H7 (cell line): Measurements from ENCODE around the gene HOXB4. TPM values are rescaled to one million over a fixed set of nuclear protein-coding genes. Genes with fewer than 3 reads are reported as not detected.

Source experiments
- DNase-seq: peaks from one replicate; pipeline ENCODE4 v3.0.0; 2012
- H3K27me3 ChIP-seq: 2 replicates; pipeline ENCODE4 v1.6.0; 2011; ENCODE audit warnings: mild to moderate bottlenecking, low read length; ENCODE audit not compliant: control insufficient read depth, insufficient read depth
- H3K36me3 ChIP-seq: replicated peaks from 2 replicates; pipeline ENCODE4 v1.5.1; 2011; ENCODE audit warnings: low read length; ENCODE audit not compliant: control insufficient read depth, insufficient read depth
- H3K4me3 ChIP-seq: 2 replicates; pipeline ENCODE4 v1.5.1; 2011; ENCODE audit warnings: low read depth, mild to moderate bottlenecking, control low read depth, low read length, moderate library complexity; ENCODE audit not compliant: insufficient read depth
- total RNA-seq: library from RNA; depleted of rRNA; stranded (reverse); fragments of >200 nt; shearing (Covaris generic); gene quantifications from 2 replicates; pipeline ENCODE4 v1.2.3, GENCODE V29; 2014

The HOXB4 gene
- total RNA-seq, 1 experiment from 2014 or later: 0.03 TPM

DNA sequence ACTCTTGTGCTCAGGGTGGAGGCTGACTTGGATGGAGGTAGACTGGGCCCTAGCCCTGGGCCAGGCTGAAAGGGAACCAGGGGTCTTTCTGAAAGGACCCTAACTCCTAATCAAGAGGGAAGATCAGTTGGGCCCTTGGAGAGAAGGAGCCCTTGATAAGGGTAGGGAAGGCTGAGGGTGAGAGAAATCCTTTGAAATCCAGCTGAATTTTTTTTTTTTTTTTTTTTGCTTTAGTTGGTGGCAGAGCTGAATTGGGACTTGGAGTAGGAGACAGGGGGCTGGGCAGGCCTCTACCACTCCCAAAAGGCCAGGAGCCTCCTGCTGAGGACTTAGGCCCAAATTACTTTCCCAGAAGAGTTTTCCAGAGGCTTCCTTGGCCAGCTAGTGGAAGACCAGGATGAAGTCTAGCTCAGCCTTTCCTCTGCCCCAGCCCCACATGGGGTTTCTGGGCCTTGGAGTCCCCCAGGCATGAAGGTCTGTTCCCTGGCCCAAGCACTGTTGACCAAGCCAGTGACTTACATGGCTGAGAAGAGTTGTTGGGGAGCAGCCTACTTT is 12.5 kb upstream of the HOXB4 start:
- DNase-seq: no peak
- Histone ChIP-seq H3K4me3 (no peak overlapping the region), H3K27me3 (peaks cover 99% of the 10 kb centered on the region), H3K36me3 (no peaks in the 10 kb centered on the region)

DNA sequence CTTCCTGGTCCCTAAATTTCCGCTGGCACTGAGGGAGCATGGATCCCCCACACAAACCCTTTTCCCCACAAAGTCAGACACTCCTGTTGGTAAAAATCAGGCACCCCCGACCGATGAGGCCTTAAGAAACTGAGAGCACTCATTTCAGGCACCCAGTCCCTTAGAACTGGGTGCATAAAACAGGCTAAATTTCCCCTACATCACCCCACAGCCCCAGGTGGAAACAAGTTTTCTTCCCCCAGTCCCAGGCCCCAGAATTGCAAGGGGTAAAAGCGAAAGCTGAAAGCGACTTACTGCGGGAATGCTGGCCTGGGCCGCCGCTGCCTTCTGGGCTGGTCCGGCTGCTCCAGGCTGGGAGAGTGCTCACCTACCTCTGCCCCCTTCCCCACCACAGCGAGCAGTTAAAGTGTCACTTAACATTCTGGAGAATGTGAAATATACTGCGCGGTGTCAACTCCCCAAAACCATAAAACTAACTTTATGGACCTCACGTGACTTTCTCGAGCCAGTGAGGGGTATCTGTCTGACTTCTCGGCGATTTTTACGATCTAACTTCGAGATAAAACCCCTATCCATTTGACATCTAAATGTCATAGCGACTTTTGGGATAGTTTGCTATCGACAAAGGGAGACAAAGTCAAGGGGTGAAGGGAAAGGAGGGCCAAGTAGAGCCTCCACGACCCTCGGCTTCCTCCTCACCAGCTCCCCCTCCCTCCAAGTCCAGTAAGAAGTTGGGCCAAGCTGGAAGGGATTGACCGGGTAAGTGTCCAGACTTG is 11.9 kb upstream of the HOXB4 start, which contains the start of gene HOXB3:
Gene HOXB3, minus strand, starts transcription at position 411 of the 776 bp plus-strand sequence. CDS start 37,767 bp downstream, outside the sequence.
- H3K4me3 ChIP-seq: no peak within 1 kb of the TSS
- H3K36me3 ChIP-seq: no peaks in the 10 kb centered on the region
- DNase-seq: no peak
- peaks cover 99% of the 10 kb centered on the region for H3K27me3 ChIP-seq

DNA sequence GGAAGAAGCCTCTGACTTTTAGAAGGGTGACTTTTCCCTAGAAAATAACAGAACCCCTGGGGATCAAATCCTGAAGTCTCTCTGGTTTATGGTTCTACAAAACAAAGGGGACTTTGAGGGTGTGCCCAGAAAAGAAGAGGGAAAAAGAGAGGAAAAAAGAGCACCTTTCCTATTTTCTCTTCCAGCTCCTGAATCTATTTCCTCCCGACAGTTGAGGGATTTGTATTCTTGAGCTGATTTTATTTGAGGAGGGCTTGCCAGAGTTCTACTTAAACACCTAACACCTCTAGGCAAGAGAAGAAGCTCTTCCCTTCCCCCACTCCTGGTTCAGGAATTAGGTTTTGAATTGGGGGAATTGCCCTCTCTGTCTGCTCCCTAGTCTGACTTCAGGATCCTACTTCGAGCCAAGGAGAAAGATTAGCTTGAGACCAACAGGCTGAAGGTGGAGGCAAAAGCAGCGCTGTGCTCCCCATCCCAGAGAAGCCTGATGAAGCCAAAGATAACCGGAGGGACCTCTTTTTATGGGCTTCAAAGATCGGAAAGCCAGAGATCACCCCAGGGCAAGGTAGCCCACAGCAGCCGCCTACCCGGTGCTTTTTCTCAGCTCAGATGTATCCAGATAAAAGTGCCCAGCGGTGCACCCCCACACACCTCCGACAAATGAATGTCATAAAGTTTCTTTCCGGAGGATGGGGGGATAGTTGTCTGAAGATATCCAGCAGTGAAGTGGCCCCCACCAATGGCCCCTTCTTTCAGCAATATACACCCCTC is 11.1 kb upstream of the HOXB4 start:
- Histone ChIP-seq H3K27me3 (peaks cover 99% of the 10 kb centered on the region), H3K4me3 (no peak overlapping the region), H3K36me3 (no peaks in the 10 kb centered on the region)
- DNase-seq: no peak

DNA sequence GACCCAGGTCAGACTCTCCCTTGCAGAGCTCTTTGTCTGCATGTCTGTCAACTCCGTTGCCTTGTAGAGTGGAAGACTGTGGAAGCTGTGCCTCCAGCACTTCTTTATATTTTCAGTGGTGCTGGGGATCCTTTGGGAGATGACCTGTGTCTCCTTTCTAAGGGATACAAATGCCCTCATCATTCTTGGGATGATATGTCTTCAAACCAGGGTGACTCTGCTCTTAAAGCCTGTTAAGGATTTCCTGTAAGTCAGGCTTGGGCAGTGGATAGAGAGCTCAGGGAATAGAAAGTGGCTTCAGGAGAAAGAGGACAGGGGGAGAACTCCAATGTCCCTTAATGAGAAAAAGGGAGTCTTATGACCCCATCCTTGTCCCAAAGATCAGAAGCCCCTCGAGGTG is 10.4 kb upstream of the HOXB4 start:
- DNase-seq: no peak
- no peaks in the 10 kb centered on the region for H3K36me3 ChIP-seq
- H3K4me3 ChIP-seq: no peak overlapping the region
- H3K27me3 ChIP-seq: peaks cover 100% of the 10 kb centered on the region

DNA sequence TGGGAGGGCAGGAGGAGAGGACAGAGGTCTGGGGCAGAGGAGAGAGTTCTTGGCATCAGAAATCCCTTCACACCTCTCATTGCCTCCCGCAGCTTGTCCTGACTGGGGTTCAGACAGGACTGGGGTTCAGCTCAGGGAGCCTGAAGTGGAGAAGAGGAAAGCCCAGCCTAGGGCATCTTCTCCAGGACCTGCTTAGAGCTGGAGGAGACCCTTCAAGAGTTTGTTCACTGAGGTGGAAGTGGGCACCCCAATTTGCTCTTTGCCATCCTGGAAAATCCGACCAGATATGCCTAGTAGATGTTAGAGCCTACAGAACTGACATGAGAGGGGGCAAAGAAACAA is 9.9 kb upstream of the HOXB4 start:
- no peak for DNase-seq
- Histone ChIP-seq H3K27me3 (peaks cover 100% of the 10 kb centered on the region), H3K4me3 (no peak overlapping the region), H3K36me3 (no peaks in the 10 kb centered on the region)

DNA sequence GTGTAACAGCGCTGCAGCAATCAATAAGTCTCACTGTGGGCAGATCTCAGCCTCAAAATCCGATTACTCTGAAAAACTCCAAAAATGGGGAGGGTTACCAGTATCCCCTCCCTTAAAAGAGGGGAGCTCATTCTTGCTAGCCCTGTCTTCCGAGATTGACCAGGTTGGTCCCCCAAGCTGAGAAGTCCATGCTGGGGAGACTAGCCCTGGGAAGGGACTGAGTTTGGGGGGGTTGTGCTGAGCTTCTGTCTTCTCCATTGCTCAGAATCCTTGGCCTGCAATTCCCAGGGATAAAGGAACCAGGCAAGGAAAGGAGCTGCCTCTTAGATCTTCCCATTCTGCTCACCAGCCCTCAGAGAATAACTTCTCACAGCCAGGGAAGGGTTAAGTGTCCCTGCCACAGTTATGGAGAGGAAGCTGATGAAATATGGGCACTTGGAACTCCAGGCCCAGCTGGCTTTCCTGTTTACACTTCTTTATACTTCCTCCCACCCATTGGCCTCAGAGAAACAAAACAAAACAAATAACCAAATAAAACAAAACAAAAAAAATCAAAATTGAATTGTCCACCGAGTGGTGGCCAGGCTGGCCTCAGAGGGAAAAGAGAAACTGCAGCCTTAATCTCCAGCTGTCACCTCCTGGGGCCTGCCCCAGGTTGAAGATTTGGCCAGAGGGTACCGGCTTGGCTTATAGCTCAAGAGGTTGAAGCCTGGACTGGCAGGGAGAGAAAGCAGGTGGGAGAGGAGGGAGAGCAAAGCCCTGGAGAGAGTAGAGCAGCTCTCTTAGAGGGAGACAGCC is 9.3 kb upstream of the HOXB4 start:
- DNase-seq: no peak
- Histone ChIP-seq H3K36me3 (no peaks in the 10 kb centered on the region), H3K4me3 (no peak overlapping the region), H3K27me3 (peaks cover 100% of the 10 kb centered on the region)

DNA sequence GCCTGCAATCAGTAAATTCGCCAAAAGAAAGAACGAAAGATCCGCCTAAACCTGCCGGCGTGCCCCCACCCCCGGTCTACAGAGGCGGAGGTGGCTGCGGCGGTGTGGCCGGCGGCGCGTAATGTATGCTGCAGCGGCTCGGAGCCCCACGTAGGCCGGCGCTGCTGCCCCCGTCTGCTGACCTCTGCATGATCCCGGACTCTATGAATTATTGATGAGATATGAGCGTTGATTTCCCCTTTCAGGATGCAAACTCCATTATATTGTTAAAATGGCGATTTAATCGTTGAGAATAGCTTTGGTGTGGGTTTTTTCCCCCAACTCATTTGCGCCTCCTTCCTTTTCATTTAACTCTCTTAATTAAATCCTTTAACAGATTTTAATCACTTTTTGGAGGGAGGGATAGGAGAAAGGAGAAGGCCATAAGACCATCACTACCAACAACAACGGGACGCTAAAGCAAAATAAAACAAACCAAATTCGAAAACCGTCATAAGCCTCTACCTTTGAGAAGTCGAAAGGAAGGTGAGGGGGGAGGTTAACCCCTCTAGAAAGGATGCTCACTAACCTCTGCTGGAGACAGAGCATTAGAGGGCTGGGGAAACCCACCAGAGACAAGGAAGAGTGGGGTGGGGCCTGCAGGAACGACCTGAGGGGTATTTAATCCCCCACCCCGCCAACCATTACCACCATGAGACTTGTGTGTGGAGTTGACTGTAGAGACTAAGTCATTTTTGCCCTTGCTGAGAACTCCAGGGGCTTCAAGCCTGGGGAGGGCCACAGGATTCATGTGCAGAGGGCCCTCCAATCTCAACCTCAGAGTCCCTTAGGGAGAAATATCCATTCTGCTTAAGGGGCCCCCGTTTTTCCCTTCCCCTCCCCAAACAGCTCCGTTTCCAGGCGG is 8.5 kb upstream of the HOXB4 start:
- no peaks in the 10 kb centered on the region for H3K36me3 ChIP-seq
- H3K27me3 ChIP-seq: peaks cover 100% of the 10 kb centered on the region
- H3K4me3 ChIP-seq: no peak overlapping the region
- DNase-seq: peak; percentile 78

DNA sequence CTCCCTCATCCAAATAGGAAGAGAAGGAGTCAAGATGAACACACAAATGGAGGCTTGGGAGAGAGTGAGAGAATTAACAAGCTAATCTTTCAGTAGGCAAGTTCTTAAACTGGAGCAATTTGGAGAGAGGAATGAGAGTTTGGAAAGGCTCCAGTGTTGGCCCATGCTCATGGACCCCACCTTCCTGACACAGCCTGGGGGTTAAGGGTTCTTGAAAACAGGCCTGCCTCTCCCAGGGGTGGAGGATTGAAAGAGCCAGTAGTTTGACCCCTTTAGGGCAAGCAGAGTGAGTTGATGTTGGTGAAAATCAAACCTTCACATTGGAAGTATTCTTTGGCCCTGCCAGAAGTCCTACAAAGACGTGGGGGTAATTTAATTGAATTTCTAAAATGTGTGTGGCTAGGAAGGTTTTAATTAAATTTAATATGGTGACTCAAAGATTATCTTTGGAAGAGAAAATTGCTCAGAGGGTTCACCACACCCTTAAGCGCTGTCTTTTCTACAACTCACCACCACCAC is 6.1 kb upstream of the HOXB4 start:
- no peaks in the 10 kb centered on the region for H3K36me3 ChIP-seq
- H3K4me3 ChIP-seq: no peak overlapping the region
- DNase-seq: no peak
- H3K27me3 ChIP-seq: peaks cover 100% of the 10 kb centered on the region

DNA sequence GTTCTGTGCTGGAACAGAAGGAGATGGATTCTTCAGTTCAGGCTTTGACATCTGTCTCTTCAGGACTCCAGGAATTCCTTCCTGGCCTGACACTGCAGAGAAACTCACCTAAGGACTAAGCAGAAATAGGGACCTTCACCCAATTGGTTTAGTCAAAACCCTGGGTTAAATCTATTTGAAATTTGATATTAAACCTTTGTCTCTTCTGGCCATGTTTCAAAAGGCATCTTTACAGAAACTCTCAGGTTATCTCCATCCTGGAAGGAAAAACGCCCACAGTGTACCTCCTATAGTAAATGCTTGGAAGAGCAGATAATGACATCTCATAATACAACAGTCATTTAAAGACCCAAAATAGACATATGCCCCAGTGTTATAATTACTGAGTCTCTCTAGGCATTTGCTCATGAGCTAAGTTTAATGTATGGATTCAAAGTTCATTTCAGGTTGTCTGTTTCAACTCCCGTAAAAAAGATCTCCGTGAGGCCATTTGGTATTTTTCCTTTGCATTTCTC is 5.6 kb upstream of the HOXB4 start:
- no peaks in the 10 kb centered on the region for H3K36me3 ChIP-seq
- no peak for DNase-seq
- H3K27me3 ChIP-seq: peaks cover 100% of the 10 kb centered on the region
- no peak overlapping the region for H3K4me3 ChIP-seq

DNA sequence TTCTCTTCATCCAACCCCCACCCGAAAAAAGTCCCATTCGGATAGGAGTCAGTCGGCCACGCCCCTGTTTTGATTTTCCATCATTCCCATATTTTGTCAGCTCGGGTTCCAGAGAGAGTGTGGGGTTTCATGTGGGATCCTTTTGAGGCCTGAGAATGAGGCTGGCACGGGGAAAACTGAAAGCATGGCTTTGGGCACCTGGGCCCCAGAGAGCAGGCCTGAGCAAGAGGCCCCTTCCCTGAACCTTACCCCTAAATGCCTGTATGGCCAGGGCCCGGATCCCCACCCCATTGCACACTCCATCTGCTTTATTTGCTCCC is 4.6 kb upstream of the HOXB4 start:
- H3K4me3 ChIP-seq: no peak overlapping the region
- no peaks in the 10 kb centered on the region for H3K36me3 ChIP-seq
- DNase-seq: no peak
- peaks cover 99% of the 10 kb centered on the region for H3K27me3 ChIP-seq

DNA sequence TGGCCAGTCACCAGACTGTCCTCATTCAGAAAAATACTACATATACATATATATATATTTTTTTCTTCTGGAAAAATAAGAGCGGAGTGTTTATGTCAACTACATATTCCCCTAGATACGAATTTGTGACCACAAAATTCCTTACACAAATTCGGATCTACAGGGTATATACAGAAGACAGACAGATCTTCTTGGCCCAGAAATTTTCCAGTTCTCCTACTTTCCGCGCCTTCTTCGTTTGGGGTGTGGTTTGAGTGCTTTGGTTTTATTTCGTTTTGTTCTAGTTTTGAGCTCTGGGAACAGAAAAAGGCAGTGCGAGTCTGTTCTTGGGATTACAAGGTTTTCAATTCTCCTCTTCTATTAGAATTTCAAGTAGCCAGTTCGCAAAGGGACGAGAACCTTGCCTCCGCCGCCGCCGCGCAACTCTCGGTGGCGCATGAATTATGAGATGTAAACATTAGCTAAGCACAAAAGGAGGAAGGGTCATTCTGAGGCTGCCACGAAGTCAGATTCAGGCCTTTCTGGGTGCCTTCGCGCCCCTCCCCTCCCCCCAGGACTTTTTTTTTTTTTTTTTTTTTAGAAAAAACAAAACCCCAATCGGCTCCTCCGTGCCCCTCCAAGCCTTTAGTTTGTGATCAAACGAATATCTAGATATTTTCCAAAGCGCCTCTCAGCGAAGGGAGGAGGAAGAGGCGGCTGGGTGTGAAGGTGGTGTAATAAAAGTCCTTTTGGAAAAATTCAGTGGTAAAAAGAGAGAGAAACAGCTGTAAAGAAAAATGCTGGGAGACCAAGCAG is 1.8 kb upstream of the HOXB4 start:
- Histone ChIP-seq H3K27me3 (peaks cover 99% of the 10 kb centered on the region), H3K4me3 (no peak overlapping the region), H3K36me3 (no peaks in the 10 kb centered on the region)
- DNase-seq: no peak

DNA sequence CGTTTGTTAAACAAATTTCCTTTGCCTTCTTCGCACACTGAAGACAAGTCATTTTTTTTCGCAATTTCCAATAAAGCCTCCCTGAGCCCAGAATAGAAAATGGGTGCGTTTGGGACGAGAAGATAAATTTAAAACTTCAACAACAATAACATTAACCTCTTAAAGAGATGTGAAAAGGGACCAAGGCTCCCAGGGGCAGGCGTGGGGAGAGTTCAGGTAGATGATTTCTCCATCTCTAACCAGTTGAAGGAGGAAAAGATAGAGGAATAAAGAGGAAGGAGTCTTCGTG is 1.3 kb upstream of the HOXB4 start:
- DNase-seq: no peak
- no peaks in the 10 kb centered on the region for H3K36me3 ChIP-seq
- H3K4me3 ChIP-seq: no peak overlapping the region
- peaks cover 99% of the 10 kb centered on the region for H3K27me3 ChIP-seq
